ENCODE measurements around the gene FNDC3A. TPM values are rescaled to one million over a fixed set of nuclear protein-coding genes. Genes with fewer than 3 reads are reported as not detected.

FNDC3A gene
- total RNA-seq, 2 experiments from 2014 or later: 30.3 to 31.8 TPM

GRCh38 chr13:49216334-49216733 lies 240.6 kb downstream of the FNDC3A start:
- H3K4me3 Mint-ChIP-seq: no peak overlapping the region
- peaks cover 4% of the 10 kb centered on the region for H3K36me3 Mint-ChIP-seq
- H3K27ac Mint-ChIP-seq: no peak overlapping the region
- no peak for DNase-seq
- no peaks in the 10 kb centered on the region for H3K9me3 Mint-ChIP-seq
- peaks cover 34% of the 10 kb centered on the region for H3K27me3 Mint-ChIP-seq
- POLR2A ChIA-PET: interaction anchor here (0.6 kb wide), 1 partner anchor 220 kb away, joined by 4 read pairs; no protein-coding TSS in a partner anchor
- H3K4me1 Mint-ChIP-seq: peaks cover 23% of the 10 kb centered on the region
- no peak for ATAC-seq (ENCODE audit: low read depth)

GRCh38 chr13:49217962-49218492 lies 242.3 kb downstream of the FNDC3A start:
- no peak for ATAC-seq (ENCODE audit: low read depth)
- DNase-seq: no peak
- POLR2A ChIA-PET: no interaction called here

GRCh38 chr13:49218493-49219051 lies 242.9 kb downstream of the FNDC3A start:
- POLR2A ChIA-PET: interaction anchor here (1.3 kb wide), 1 partner anchor 242 kb away, joined by 3 read pairs; the partner anchor contains the start of gene FNDC3A
- no peaks in the 10 kb centered on the region for H3K9me3 Mint-ChIP-seq
- peaks cover 23% of the 10 kb centered on the region for H3K4me1 Mint-ChIP-seq
- DNase-seq (no peak), ATAC-seq (ENCODE audit: low read depth) (no peak)
- peaks cover 56% of the 10 kb centered on the region for H3K27me3 Mint-ChIP-seq
- no peaks in the 10 kb centered on the region for H3K36me3 Mint-ChIP-seq
- H3K4me3 Mint-ChIP-seq: no peak overlapping the region
- H3K27ac Mint-ChIP-seq: no peak overlapping the region

More at GRCh38 chr13:49217962-49218492, 242.3 kb downstream of the FNDC3A start:
- Mint-ChIP-seq H3K27me3 (peaks cover 51% of the 10 kb centered on the region), H3K36me3 (no peaks in the 10 kb centered on the region), H3K4me3 (no peak overlapping the region), H3K27ac (no peak overlapping the region), H3K4me1 (peaks cover 23% of the 10 kb centered on the region), H3K9me3 (no peaks in the 10 kb centered on the region)

- peak overlapping the region; percentile 30 for H3K27ac Mint-ChIP-seq
- H3K4me3 Mint-ChIP-seq: peak overlapping the region; percentile 74
- no peaks in the 10 kb centered on the region for H3K9me3 Mint-ChIP-seq
- POLR2A ChIA-PET: interaction anchor here (0.8 to 1.3 kb wide), 3 partner anchors 25 to 496 kb away, joined by 3 to 4 read pairs (median 4); partner anchors contain the start of gene FNDC3A
- peaks cover 16% of the 10 kb centered on the region for H3K4me1 Mint-ChIP-seq
- H3K36me3 Mint-ChIP-seq: no peaks in the 10 kb centered on the region
- ATAC-seq (ENCODE audit: low read depth) (peak; percentile 8), DNase-seq (no peak)
- peaks cover 65% of the 10 kb centered on the region for H3K27me3 Mint-ChIP-seq
These were observed 243.9 kb downstream of the FNDC3A start for GRCh38 chr13:49219647-49220035.

- peaks cover 12% of the 10 kb centered on the region for H3K4me1 Mint-ChIP-seq
- peak; percentile 80 for ATAC-seq (ENCODE audit: low read depth)
- peak within 1 kb of the TSS; percentile 74 for H3K4me3 Mint-ChIP-seq
- peak within 1 kb of the TSS; percentile 30 for H3K27ac Mint-ChIP-seq
- H3K9me3 Mint-ChIP-seq: no peaks in the 10 kb centered on the region
- peaks cover 69% of the 10 kb centered on the region for H3K27me3 Mint-ChIP-seq
- POLR2A ChIA-PET: interaction anchor here (1.2 to 1.3 kb wide), 2 partner anchors 24 to 244 kb away, joined by 3 to 4 read pairs; partner anchors contain the start of gene FNDC3A
- H3K36me3 Mint-ChIP-seq: no peaks in the 10 kb centered on the region
- peak; percentile 69 for DNase-seq
These were observed 244.5 kb downstream of the FNDC3A start, which contains the start of gene MLNR for GRCh38 chr13:49220036-49220855. TSS of gene MLNR (plus strand) at chr13:49220338. CDS start at chr13:49220338, 0 bp downstream.

- peaks cover 73% of the 10 kb centered on the region for H3K27me3 Mint-ChIP-seq
- peak overlapping the region; percentile 63 for H3K4me3 Mint-ChIP-seq
- H3K27ac Mint-ChIP-seq: no peak overlapping the region
- DNase-seq: peak; percentile 44
- peak; percentile 13 for ATAC-seq (ENCODE audit: low read depth)
- no peaks in the 10 kb centered on the region for H3K9me3 Mint-ChIP-seq
- no peaks in the 10 kb centered on the region for H3K36me3 Mint-ChIP-seq
- H3K4me1 Mint-ChIP-seq: peaks cover 10% of the 10 kb centered on the region
- POLR2A ChIA-PET: no interaction called here
These were observed 245.3 kb downstream of the FNDC3A start for GRCh38 chr13:49220856-49221589.

- H3K4me3 Mint-ChIP-seq: peak overlapping the region; percentile 54
- H3K36me3 Mint-ChIP-seq: no peaks in the 10 kb centered on the region
- peaks cover 8% of the 10 kb centered on the region for H3K4me1 Mint-ChIP-seq
- POLR2A ChIA-PET: no interaction called here
- DNase-seq: no peak
- H3K9me3 Mint-ChIP-seq: no peaks in the 10 kb centered on the region
- H3K27ac Mint-ChIP-seq: no peak overlapping the region
- peaks cover 74% of the 10 kb centered on the region for H3K27me3 Mint-ChIP-seq
- ATAC-seq (ENCODE audit: low read depth): no peak
These were observed 245.9 kb downstream of the FNDC3A start for GRCh38 chr13:49221590-49221965.

- no peaks in the 10 kb centered on the region for H3K9me3 Mint-ChIP-seq
- H3K4me1 Mint-ChIP-seq: peaks cover 4% of the 10 kb centered on the region
- DNase-seq (no peak), ATAC-seq (ENCODE audit: low read depth) (no peak)
- peaks cover 53% of the 10 kb centered on the region for H3K27me3 Mint-ChIP-seq
- no peaks in the 10 kb centered on the region for H3K36me3 Mint-ChIP-seq
- no peak overlapping the region for H3K4me3 Mint-ChIP-seq
- POLR2A ChIA-PET: interaction anchor here (1.3 kb wide), 1 partner anchor 22 kb away, joined by 4 read pairs; the partner anchor contains the start of gene CDADC1
- no peak overlapping the region for H3K27ac Mint-ChIP-seq
These were observed 249.7 kb downstream of the FNDC3A start for GRCh38 chr13:49225223-49226042.

GRCh38 chr13:49226613-49227012 lies 250.9 kb downstream of the FNDC3A start:
- no peak for ATAC-seq (ENCODE audit: low read depth)
- Mint-ChIP-seq H3K27me3 (peaks cover 45% of the 10 kb centered on the region), H3K9me3 (no peaks in the 10 kb centered on the region), H3K4me3 (no peak overlapping the region), H3K36me3 (no peaks in the 10 kb centered on the region), H3K27ac (no peak overlapping the region), H3K4me1 (peaks cover 1% of the 10 kb centered on the region)
- DNase-seq: no peak
- POLR2A ChIA-PET: no interaction called here

GRCh38 chr13:49234741-49235140 lies 259.0 kb downstream of the FNDC3A start:
- H3K27me3 Mint-ChIP-seq: peaks cover 12% of the 10 kb centered on the region
- H3K4me1 Mint-ChIP-seq: no peaks in the 10 kb centered on the region
- no peak overlapping the region for H3K4me3 Mint-ChIP-seq
- ATAC-seq (ENCODE audit: low read depth) (no peak), DNase-seq (no peak)
- H3K36me3 Mint-ChIP-seq: no peaks in the 10 kb centered on the region
- no peaks in the 10 kb centered on the region for H3K9me3 Mint-ChIP-seq
- POLR2A ChIA-PET: no interaction called here
- H3K27ac Mint-ChIP-seq: no peak overlapping the region

- peaks cover 12% of the 10 kb centered on the region for H3K27me3 Mint-ChIP-seq
- H3K4me1 Mint-ChIP-seq: peaks cover 2% of the 10 kb centered on the region
- H3K9me3 Mint-ChIP-seq: no peaks in the 10 kb centered on the region
- H3K36me3 Mint-ChIP-seq: no peaks in the 10 kb centered on the region
- no peak overlapping the region for H3K4me3 Mint-ChIP-seq
- ATAC-seq (ENCODE audit: low read depth): no peak
- no peak for DNase-seq
- no peak overlapping the region for H3K27ac Mint-ChIP-seq
- POLR2A ChIA-PET: no interaction called here
These were observed 260.2 kb downstream of the FNDC3A start for GRCh38 chr13:49235856-49236431.

- no peak for ATAC-seq (ENCODE audit: low read depth)
- POLR2A ChIA-PET: no interaction called here
These were observed 262.9 kb downstream of the FNDC3A start for GRCh38 chr13:49238621-49239020.

More at GRCh38 chr13:49238621-49239020, 262.9 kb downstream of the FNDC3A start:
- no peak overlapping the region for H3K4me3 Mint-ChIP-seq
- no peaks in the 10 kb centered on the region for H3K9me3 Mint-ChIP-seq
- DNase-seq: no peak
- H3K4me1 Mint-ChIP-seq: peaks cover 2% of the 10 kb centered on the region
- H3K36me3 Mint-ChIP-seq: no peaks in the 10 kb centered on the region
- no peak overlapping the region for H3K27ac Mint-ChIP-seq
- H3K27me3 Mint-ChIP-seq: peaks cover 10% of the 10 kb centered on the region

Measured in activated naive CD8-positive, alpha-beta T cell treated with anti-CD3 and anti-CD28 coated beads, Interleukin-2, amount 10 ng/mL, durations not matched to agents 7 days and 5 days (primary cell).